ENCODE measurements around the gene NUP58.

DNA sequence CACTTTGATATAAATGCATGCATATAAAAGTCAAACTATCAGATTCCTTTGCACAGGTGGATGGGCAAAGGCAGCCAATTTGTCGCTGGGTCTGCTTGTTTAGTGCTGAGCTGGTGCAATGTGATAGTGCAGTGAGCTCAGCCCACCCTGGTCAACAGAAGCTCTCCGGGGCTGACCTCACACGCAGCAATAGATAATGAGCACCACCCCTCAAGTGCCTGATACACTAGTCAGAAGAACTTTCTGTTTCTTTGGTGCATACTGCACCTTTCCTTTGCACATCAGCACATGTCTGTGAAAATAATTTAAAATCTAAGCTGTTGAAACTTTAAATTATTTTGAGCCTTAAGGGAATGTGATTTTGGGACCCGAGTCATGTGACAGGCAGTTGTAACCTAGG lies 90.5 kb downstream of the NUP58 start:
- no peak for TF ChIP-seq CTCF (IDR thresholded peaks at IDR 0.05)
- TF ChIP-seq POLR2AphosphoS5 (IDR thresholded peaks at IDR 0.05) = no peak

Data from gastroesophageal sphincter (tissue), 3 donors.